ENCODE data around the gene ERC2.

- no peak for TF ChIP-seq CTCF (IDR thresholded peaks at IDR 0.05)
- TF ChIP-seq POLR2A (IDR thresholded peaks at IDR 0.05): no peak
- TF ChIP-seq EP300 (IDR thresholded peaks at IDR 0.05): no peak
- TF ChIP-seq POLR2AphosphoS5 (IDR thresholded peaks at IDR 0.05): no peak
These were observed 24.9 kb downstream of the ERC2 start for GRCh38 chr3:56443372-56443771.
